GM23338 (cell line): ENCODE measurements around the gene CSTB. TPM values are rescaled to one million over a fixed set of nuclear protein-coding genes. Genes with fewer than 3 reads are reported as not detected.

Experiments
- ATAC-seq: fragments of 200-7000 bp; cut with Tn5 transposase; 3 replicates; pipeline ENCODE4 v1.9.1; 2020
- DNase-seq: peaks from one replicate; pipeline ENCODE4 v3.0.0-alpha.2; 2015; ENCODE audit warnings: low spot score
- H2AFZ ChIP-seq: fragments of 200-600 bp; sonication (generic); 2 replicates; pipeline ENCODE4 v1.8.0; 2016; ENCODE audit warnings: antibody characterized with exemption, mild to moderate bottlenecking, moderate library complexity
- H3F3A ChIP-seq: fragments of 200-600 bp; sonication (generic); replicated peaks from 2 replicates; pipeline ENCODE4 v1.8.0; 2017; ENCODE audit warnings: antibody characterized with exemption, mixed run types, low read depth
- H3K27ac ChIP-seq: fragments of 200-600 bp; sonication (generic); 2 replicates; pipeline ENCODE4 v1.6.1; 2016; ENCODE audit warnings: low read depth
- H3K27me3 ChIP-seq: fragments of 200-600 bp; sonication (generic); 2 replicates; pipeline ENCODE4 v1.8.0; 2016; ENCODE audit warnings: mild to moderate bottlenecking, mixed run types, moderate library complexity; ENCODE audit not compliant: insufficient read depth
- H3K36me3 ChIP-seq: fragments of 200-600 bp; sonication (generic); 2 replicates; pipeline ENCODE4 v1.8.0; 2016; ENCODE audit warnings: mild to moderate bottlenecking; ENCODE audit not compliant: insufficient read depth
- H3K4me1 ChIP-seq: fragments of 200-600 bp; sonication (generic); 2 replicates; pipeline ENCODE4 v1.8.0; 2016; ENCODE audit warnings: mild to moderate bottlenecking, moderate library complexity; ENCODE audit not compliant: insufficient read depth
- H3K4me2 ChIP-seq: fragments of 200-600 bp; sonication (generic); 2 replicates; pipeline ENCODE4 v1.7.1; 2017; ENCODE audit warnings: mixed run types
- H3K4me3 ChIP-seq: fragments of 200-600 bp; sonication (generic); 2 replicates; pipeline ENCODE4 v1.6.1; 2016; ENCODE audit warnings: mixed run types
- H3K79me2 ChIP-seq: fragments of 200-600 bp; sonication (generic); replicated peaks from 2 replicates; pipeline ENCODE4 v1.8.0; 2017; ENCODE audit warnings: mild to moderate bottlenecking; ENCODE audit not compliant: insufficient read depth
- H3K9me2 ChIP-seq: fragments of 200-600 bp; sonication (generic); 2 replicates; pipeline ENCODE4 v1.8.0; 2017; ENCODE audit not compliant: insufficient read depth
- H4K20me1 ChIP-seq: fragments of 200-600 bp; sonication (generic); replicated peaks from 2 replicates; pipeline ENCODE4 v1.8.0; 2017; ENCODE audit warnings: mild to moderate bottlenecking; ENCODE audit not compliant: insufficient read depth
- H3K27ac Mint-ChIP-seq: 2 replicates; pipeline ENCODE4 v1.8.0; 2020; ENCODE audit warnings: inconsistent platforms, mild to moderate bottlenecking, moderate library complexity, mixed read lengths
- H3K27me3 Mint-ChIP-seq: 3 replicates; pipeline ENCODE4 v1.8.0; 2022; ENCODE audit warnings: low read depth, mild to moderate bottlenecking, moderate library complexity, mixed read lengths, inconsistent platforms; ENCODE audit not compliant: insufficient read depth, poor library complexity
- H3K36me3 Mint-ChIP-seq: 3 replicates; pipeline ENCODE4 v1.8.0; 2021; ENCODE audit warnings: low read depth, mild to moderate bottlenecking, inconsistent platforms, moderate library complexity, mixed read lengths
- H3K4me1 Mint-ChIP-seq: 3 replicates; pipeline ENCODE4 v1.8.0; 2020; ENCODE audit warnings: mild to moderate bottlenecking, inconsistent platforms, mixed read lengths
- H3K4me3 Mint-ChIP-seq: 3 replicates; pipeline ENCODE4 v1.8.0; 2021; ENCODE audit warnings: moderate library complexity, mild to moderate bottlenecking, inconsistent platforms, mixed read lengths
- H3K9me3 Mint-ChIP-seq: 3 replicates; pipeline ENCODE4 v1.8.0; 2020; ENCODE audit warnings: moderate library complexity, mild to moderate bottlenecking, inconsistent platforms, mixed read lengths
- CREB1 ChIP-seq: fragments of 250-450 bp; sonication (Bioruptor Pico); IDR thresholded peaks from 2 replicates; pipeline ENCODE4 v1.5.0; 2020; ENCODE audit warnings: low read depth, mild to moderate bottlenecking, moderate library complexity
- EZH2 ChIP-seq: fragments of 200-600 bp; sonication (generic); IDR thresholded peaks from one replicate; pipeline ENCODE4 v1.8.0; 2017; ENCODE audit warnings: antibody characterized with exemption, mild to moderate bottlenecking, low read depth; ENCODE audit not compliant: unreplicated experiment
- EZH2phosphoT487 ChIP-seq: fragments of 200-600 bp; sonication (generic); IDR thresholded peaks from one replicate; pipeline ENCODE4 v1.8.1; 2018; ENCODE audit warnings: antibody characterized with exemption; ENCODE audit not compliant: unreplicated experiment
- JUNB ChIP-seq: IDR thresholded peaks from one replicate; pipeline ENCODE4 v1.6.1; 2016; ENCODE audit warnings: antibody characterized with exemption; ENCODE audit not compliant: unreplicated experiment
- NANOG ChIP-seq: IDR thresholded peaks from 2 replicates; pipeline ENCODE4 v1.6.1; 2016; ENCODE audit warnings: antibody characterized with exemption, borderline replicate concordance
- POLR2AphosphoS5 ChIP-seq: IDR thresholded peaks from 2 replicates; pipeline ENCODE4 v1.6.1; 2016; ENCODE audit warnings: antibody characterized with exemption, low read depth
- STAT1 ChIP-seq: IDR thresholded peaks from one replicate; pipeline ENCODE4 v1.6.1; 2016; ENCODE audit warnings: antibody characterized with exemption; ENCODE audit not compliant: unreplicated experiment
- ZNF114 ChIP-seq: fragments of 250-450 bp; sonication (Bioruptor Pico); IDR thresholded peaks from 2 replicates; pipeline ENCODE4 v1.5.0; 2020; ENCODE audit warnings: mild to moderate bottlenecking, moderate library complexity
- ZNF331 ChIP-seq: fragments of 250-450 bp; sonication (Bioruptor Pico); IDR thresholded peaks from 2 replicates; pipeline ENCODE4 v1.5.0; 2020; ENCODE audit warnings: low read depth, mild to moderate bottlenecking, moderate library complexity
- ZNF462 ChIP-seq: fragments of 250-450 bp; sonication (Bioruptor Pico); IDR thresholded peaks from 2 replicates; pipeline ENCODE4 v1.5.0; 2020; ENCODE audit warnings: mild to moderate bottlenecking, moderate library complexity
- polyA plus RNA-seq: library from polyadenylated mRNA; unstranded; fragments of >200 nt; fragmentation: Nextera tagmentation; extraction: Ambion mirVana; gene quantifications from 2 replicates; pipeline ENCODE4 v1.2.1, GENCODE V29; 2016
- total RNA-seq: library from RNA; depleted of rRNA; stranded (reverse); fragments of >200 nt; shearing (Covaris generic); gene quantifications from 2 replicates; pipeline ENCODE4 v1.2.3, GENCODE V29; 2014
- TF ChIP-seq, protein P1 (sequence below), 2 experiments: fragments of 200-600 bp in 1 of 2; sonication (generic) in 1 of 2; conservative IDR thresholded peaks; 2 replicates each; pipeline versions ENCODE4 v1.5.1 to v1.6.1; 2016 to 2017; ENCODE audit warnings: antibody characterized with exemption in 2 of 2, low read depth in 2 of 2, mild to moderate bottlenecking in 2 of 2, moderate library complexity in 1 of 2
- TF ChIP-seq, protein P2 (sequence below): IDR thresholded peaks from 2 replicates; pipeline ENCODE4 v1.6.1; 2016; ENCODE audit warnings: antibody characterized with exemption
- TF ChIP-seq, protein P3 (sequence below): IDR thresholded peaks from one replicate; pipeline ENCODE4 v1.6.1; 2018; ENCODE audit warnings: antibody characterized with exemption; ENCODE audit not compliant: unreplicated experiment

The CSTB gene
- total and polyA plus RNA-seq, 2 experiments from 2014 or later: 10.0 to 142 TPM

GRCh38 chr21:43811262-43812105 lies 35.4 kb upstream of the CSTB start:
- Mint-ChIP-seq H3K36me3 (no peaks in the 10 kb centered on the region), H3K27ac (no peak overlapping the region), H3K9me3 (no peaks in the 10 kb centered on the region), H3K27me3 (peaks cover 16% of the 10 kb centered on the region), H3K4me3 (no peak overlapping the region), H3K4me1 (peaks cover 13% of the 10 kb centered on the region)
- H3K79me2 ChIP-seq: no peaks in the 10 kb centered on the region
- no peak overlapping the region for H3K27ac ChIP-seq
- H3F3A ChIP-seq: peaks cover 6% of the 10 kb centered on the region; the same call in 1 of the 2 replicates
- H3K9me2 ChIP-seq: no peaks in the 10 kb centered on the region
- no peak for DNase-seq
- H3K4me3 ChIP-seq: no peak overlapping the region
- H2AFZ ChIP-seq: no peak overlapping the region
- H4K20me1 ChIP-seq: no peaks in the 10 kb centered on the region
- no peaks in the 10 kb centered on the region for H3K36me3 ChIP-seq
- ATAC-seq: no peak
- H3K4me1 ChIP-seq: peaks cover 7% of the 10 kb centered on the region
- no peak overlapping the region; the same call in 1 of the 2 replicates for H3K4me2 ChIP-seq
- TF ChIP-seq EZH2 (no peak), EZH2phosphoT487 (no peak), JUNB (no peak), CREB1 (CRISPR knock-in tag) (no peak), STAT1 (no peak), ZNF462 (CRISPR knock-in tag) (no peak), NANOG (no peak), ZNF114 (CRISPR knock-in tag) (no peak), POLR2AphosphoS5 (no peak), ZNF331 (CRISPR knock-in tag) (no peak)
- TF ChIP-seq, protein P1, sequence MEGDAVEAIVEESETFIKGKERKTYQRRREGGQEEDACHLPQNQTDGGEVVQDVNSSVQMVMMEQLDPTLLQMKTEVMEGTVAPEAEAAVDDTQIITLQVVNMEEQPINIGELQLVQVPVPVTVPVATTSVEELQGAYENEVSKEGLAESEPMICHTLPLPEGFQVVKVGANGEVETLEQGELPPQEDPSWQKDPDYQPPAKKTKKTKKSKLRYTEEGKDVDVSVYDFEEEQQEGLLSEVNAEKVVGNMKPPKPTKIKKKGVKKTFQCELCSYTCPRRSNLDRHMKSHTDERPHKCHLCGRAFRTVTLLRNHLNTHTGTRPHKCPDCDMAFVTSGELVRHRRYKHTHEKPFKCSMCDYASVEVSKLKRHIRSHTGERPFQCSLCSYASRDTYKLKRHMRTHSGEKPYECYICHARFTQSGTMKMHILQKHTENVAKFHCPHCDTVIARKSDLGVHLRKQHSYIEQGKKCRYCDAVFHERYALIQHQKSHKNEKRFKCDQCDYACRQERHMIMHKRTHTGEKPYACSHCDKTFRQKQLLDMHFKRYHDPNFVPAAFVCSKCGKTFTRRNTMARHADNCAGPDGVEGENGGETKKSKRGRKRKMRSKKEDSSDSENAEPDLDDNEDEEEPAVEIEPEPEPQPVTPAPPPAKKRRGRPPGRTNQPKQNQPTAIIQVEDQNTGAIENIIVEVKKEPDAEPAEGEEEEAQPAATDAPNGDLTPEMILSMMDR (conservative IDR thresholded peaks at IDR 0.05; ENCODE audit: low read depth in 2 of 2): no peak
- TF ChIP-seq, protein P2, sequence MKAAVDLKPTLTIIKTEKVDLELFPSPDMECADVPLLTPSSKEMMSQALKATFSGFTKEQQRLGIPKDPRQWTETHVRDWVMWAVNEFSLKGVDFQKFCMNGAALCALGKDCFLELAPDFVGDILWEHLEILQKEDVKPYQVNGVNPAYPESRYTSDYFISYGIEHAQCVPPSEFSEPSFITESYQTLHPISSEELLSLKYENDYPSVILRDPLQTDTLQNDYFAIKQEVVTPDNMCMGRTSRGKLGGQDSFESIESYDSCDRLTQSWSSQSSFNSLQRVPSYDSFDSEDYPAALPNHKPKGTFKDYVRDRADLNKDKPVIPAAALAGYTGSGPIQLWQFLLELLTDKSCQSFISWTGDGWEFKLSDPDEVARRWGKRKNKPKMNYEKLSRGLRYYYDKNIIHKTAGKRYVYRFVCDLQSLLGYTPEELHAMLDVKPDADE: no peak
- TF ChIP-seq, protein P3, sequence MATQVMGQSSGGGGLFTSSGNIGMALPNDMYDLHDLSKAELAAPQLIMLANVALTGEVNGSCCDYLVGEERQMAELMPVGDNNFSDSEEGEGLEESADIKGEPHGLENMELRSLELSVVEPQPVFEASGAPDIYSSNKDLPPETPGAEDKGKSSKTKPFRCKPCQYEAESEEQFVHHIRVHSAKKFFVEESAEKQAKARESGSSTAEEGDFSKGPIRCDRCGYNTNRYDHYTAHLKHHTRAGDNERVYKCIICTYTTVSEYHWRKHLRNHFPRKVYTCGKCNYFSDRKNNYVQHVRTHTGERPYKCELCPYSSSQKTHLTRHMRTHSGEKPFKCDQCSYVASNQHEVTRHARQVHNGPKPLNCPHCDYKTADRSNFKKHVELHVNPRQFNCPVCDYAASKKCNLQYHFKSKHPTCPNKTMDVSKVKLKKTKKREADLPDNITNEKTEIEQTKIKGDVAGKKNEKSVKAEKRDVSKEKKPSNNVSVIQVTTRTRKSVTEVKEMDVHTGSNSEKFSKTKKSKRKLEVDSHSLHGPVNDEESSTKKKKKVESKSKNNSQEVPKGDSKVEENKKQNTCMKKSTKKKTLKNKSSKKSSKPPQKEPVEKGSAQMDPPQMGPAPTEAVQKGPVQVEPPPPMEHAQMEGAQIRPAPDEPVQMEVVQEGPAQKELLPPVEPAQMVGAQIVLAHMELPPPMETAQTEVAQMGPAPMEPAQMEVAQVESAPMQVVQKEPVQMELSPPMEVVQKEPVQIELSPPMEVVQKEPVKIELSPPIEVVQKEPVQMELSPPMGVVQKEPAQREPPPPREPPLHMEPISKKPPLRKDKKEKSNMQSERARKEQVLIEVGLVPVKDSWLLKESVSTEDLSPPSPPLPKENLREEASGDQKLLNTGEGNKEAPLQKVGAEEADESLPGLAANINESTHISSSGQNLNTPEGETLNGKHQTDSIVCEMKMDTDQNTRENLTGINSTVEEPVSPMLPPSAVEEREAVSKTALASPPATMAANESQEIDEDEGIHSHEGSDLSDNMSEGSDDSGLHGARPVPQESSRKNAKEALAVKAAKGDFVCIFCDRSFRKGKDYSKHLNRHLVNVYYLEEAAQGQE: no peak
- no peaks in the 10 kb centered on the region for H3K27me3 ChIP-seq
